H9 (cell line): Measurements from ENCODE around the gene FAM227A. TPM values are rescaled to one million over a fixed set of nuclear protein-coding genes. Genes with fewer than 3 reads are reported as not detected.

Experiments
- DNase-seq: peaks from one replicate; pipeline ENCODE4 v3.0.0-alpha.2; 2017
- H2AFZ ChIP-seq: one replicate; pipeline ENCODE4 v1.6.1; 2013; ENCODE audit warnings: mild to moderate bottlenecking, low read length, control low read depth, moderate library complexity
- H2AK5ac ChIP-seq: 2 replicates; pipeline ENCODE4 v1.6.1; 2013; ENCODE audit warnings: low read length, control low read depth, mixed read lengths; ENCODE audit not compliant: insufficient read length
- H2BK120ac ChIP-seq: one replicate; pipeline ENCODE4 v1.6.1; 2013; ENCODE audit warnings: low read depth, mild to moderate bottlenecking, low read length, control low read depth, inconsistent platforms; ENCODE audit not compliant: poor library complexity, severe bottlenecking
- H2BK12ac ChIP-seq: 2 replicates; pipeline ENCODE4 v1.6.1; 2013; ENCODE audit warnings: low read length, control low read depth, mixed read lengths, low read depth; ENCODE audit not compliant: insufficient read length
- H2BK15ac ChIP-seq: 2 replicates; pipeline ENCODE4 v1.6.1; 2013; ENCODE audit warnings: low read depth, low read length, control low read depth
- H2BK20ac ChIP-seq: one replicate; pipeline ENCODE4 v1.6.1; 2013; ENCODE audit warnings: low read depth, mild to moderate bottlenecking, low read length, control low read depth, inconsistent platforms; ENCODE audit not compliant: poor library complexity, severe bottlenecking
- H2BK5ac ChIP-seq: 2 replicates; pipeline ENCODE4 v1.6.1; 2013; ENCODE audit warnings: low read length, control low read depth, mixed read lengths; ENCODE audit not compliant: insufficient read length
- H3K14ac ChIP-seq: 2 replicates; pipeline ENCODE4 v1.6.1; 2013; ENCODE audit warnings: low read length, control low read depth; ENCODE audit not compliant: insufficient read depth
- H3K18ac ChIP-seq: 2 replicates; pipeline ENCODE4 v1.6.1; 2013; ENCODE audit warnings: low read depth, mild to moderate bottlenecking, mixed read lengths, low read length, control low read depth; ENCODE audit not compliant: insufficient read length
- H3K23ac ChIP-seq: 2 replicates; pipeline ENCODE4 v1.6.1; 2013; ENCODE audit warnings: low read length, control low read depth, mixed read lengths, low read depth; ENCODE audit not compliant: insufficient read length
- H3K23me2 ChIP-seq: 2 replicates; pipeline ENCODE4 v1.6.1; 2013; ENCODE audit warnings: low read depth, mild to moderate bottlenecking, mixed read lengths, low read length, control low read depth; ENCODE audit not compliant: insufficient read length, poor library complexity, severe bottlenecking
- H3K27ac ChIP-seq: 2 replicates; pipeline ENCODE4 v1.5.1; 2013; ENCODE audit warnings: low read length, control low read depth, mixed read lengths, low read depth; ENCODE audit not compliant: insufficient read length
- H3K27me3 ChIP-seq: 2 replicates; pipeline ENCODE4 v1.6.1; 2013; ENCODE audit warnings: low read length, control low read depth, inconsistent platforms; ENCODE audit not compliant: insufficient read depth
- H3K4ac ChIP-seq: 2 replicates; pipeline ENCODE4 v1.6.1; 2013; ENCODE audit warnings: low read depth, mild to moderate bottlenecking, control low read depth, inconsistent platforms, low read length, moderate library complexity
- H3K4me1 ChIP-seq: 2 replicates; pipeline ENCODE4 v1.6.1; 2013; ENCODE audit warnings: low read length, control low read depth, inconsistent platforms; ENCODE audit not compliant: insufficient read depth
- H3K4me2 ChIP-seq: 2 replicates; pipeline ENCODE4 v1.6.1; 2013; ENCODE audit warnings: low read length, control low read depth, mixed read lengths; ENCODE audit not compliant: insufficient read length, insufficient read depth
- H3K56ac ChIP-seq: 2 replicates; pipeline ENCODE4 v1.6.1; 2013; ENCODE audit warnings: low read depth, mild to moderate bottlenecking, mixed read lengths, low read length, control low read depth; ENCODE audit not compliant: insufficient read length
- H3K79me1 ChIP-seq: 2 replicates; pipeline ENCODE4 v1.6.1; 2013; ENCODE audit warnings: low read depth, mild to moderate bottlenecking, moderate library complexity, low read length, control low read depth, inconsistent platforms; ENCODE audit not compliant: insufficient read depth, poor library complexity, severe bottlenecking
- H3K79me2 ChIP-seq: 2 replicates; pipeline ENCODE4 v1.6.1; 2013; ENCODE audit warnings: low read length, control low read depth, inconsistent platforms; ENCODE audit not compliant: insufficient read depth
- H3K9ac ChIP-seq: 2 replicates; pipeline ENCODE4 v1.6.1; 2013; ENCODE audit warnings: low read length, control low read depth, mixed read lengths; ENCODE audit not compliant: insufficient read length; ENCODE audit errors: extremely low read depth
- H3K9me3 ChIP-seq: one replicate; pipeline ENCODE4 v1.6.1; 2013; ENCODE audit warnings: low read depth, low read length, inconsistent platforms; ENCODE audit not compliant: control insufficient read depth
- H3T11ph ChIP-seq: one replicate; pipeline ENCODE4 v1.6.1; 2013; ENCODE audit warnings: mild to moderate bottlenecking, low read length, control low read depth, inconsistent platforms
- H4K20me1 ChIP-seq: one replicate; pipeline ENCODE4 v1.6.1; 2013; ENCODE audit not compliant: control insufficient read depth, insufficient read length, insufficient read depth
- H4K5ac ChIP-seq: 2 replicates; pipeline ENCODE4 v1.6.1; 2013; ENCODE audit warnings: low read depth, mild to moderate bottlenecking, mixed read lengths, low read length, control low read depth; ENCODE audit not compliant: insufficient read length
- H4K8ac ChIP-seq: replicated peaks from 2 replicates; pipeline ENCODE4 v1.6.1; 2013; ENCODE audit warnings: low read length, control low read depth, mixed read lengths, low read depth; ENCODE audit not compliant: insufficient read length
- H4K91ac ChIP-seq: 2 replicates; pipeline ENCODE4 v1.6.1; 2013; ENCODE audit warnings: low read depth, mild to moderate bottlenecking, moderate library complexity, mixed read lengths, low read length, control low read depth; ENCODE audit not compliant: insufficient read length
- H3K27ac Mint-ChIP-seq, 3 experiments: 2 replicates in 2 of 3; 3 replicates in 1 of 3; pipeline ENCODE4 v1.8.0; 2020 to 2021; ENCODE audit warnings: mixed read lengths in 3 of 3, mild to moderate bottlenecking in 1 of 3, moderate library complexity in 1 of 3
- H3K27me3 Mint-ChIP-seq: 2 replicates; pipeline ENCODE4 v1.8.0; 2021; ENCODE audit warnings: low read depth, mild to moderate bottlenecking, moderate library complexity, mixed read lengths
- H3K36me3 Mint-ChIP-seq, 3 experiments: 2 replicates in 2 of 3; 3 replicates in 1 of 3; pipeline ENCODE4 v1.8.0; 2020 to 2021; ENCODE audit warnings: low read depth in 3 of 3, mixed read lengths in 3 of 3; ENCODE audit not compliant: insufficient read depth in 1 of 3
- H3K4me1 Mint-ChIP-seq, 2 experiments: 2 replicates each; pipeline ENCODE4 v1.8.0; 2020; ENCODE audit warnings: mixed read lengths in 2 of 2
- H3K4me3 Mint-ChIP-seq, 2 experiments: 2 replicates in 1 of 2; 3 replicates in 1 of 2; pipeline ENCODE4 v1.8.0; 2020 to 2021; ENCODE audit warnings: mild to moderate bottlenecking in 2 of 2, mixed read lengths in 2 of 2, moderate library complexity in 1 of 2
- H3K9me3 Mint-ChIP-seq, 2 experiments: 2 replicates in 1 of 2; 3 replicates in 1 of 2; pipeline ENCODE4 v1.8.0; 2020; ENCODE audit warnings: mild to moderate bottlenecking in 2 of 2, mixed read lengths in 2 of 2, moderate library complexity in 1 of 2
- CTCF ChIP-seq: fragments of 200-600 bp; sonication (generic); conservative IDR thresholded peaks from 3 replicates; pipeline ENCODE4 v1.8.0; 2021; ENCODE audit warnings: antibody characterized with exemption, mild to moderate bottlenecking
- WGBS: extraction: QIAGEN DNeasy Blood & Tissue Kit; methylation state at CpG from one replicate; pipeline ENCODE4 v1.1.7; 2013; ENCODE audit warnings: missing lambda C conversion rate, low lambda C conversion rate, mixed read lengths; ENCODE audit not compliant: insufficient read length; ENCODE audit errors: extremely low coverage; 5-methylcytosine and 5-hydroxymethylcytosine counted together
- total RNA-seq: library from RNA; stranded (reverse); gene quantifications from 2 replicates; pipeline ENCODE4 v1.2.1, GENCODE V29; 2021

FAM227A gene
- total RNA-seq, 1 experiment from 2014 or later, result 3.6 TPM

GRCh38 chr22:38564669-38565068 lies 91.5 kb downstream of the FAM227A start:
- no peaks in the 10 kb centered on the region for H4K20me1 ChIP-seq
- H3K18ac ChIP-seq, result no peak overlapping the region
- peaks cover 0 to 5% (median 0%) of the 10 kb centered on the region in 3 experiments; a peak in 1 of 7 replicates for H3K36me3 Mint-ChIP-seq
- no peak overlapping the region for H3K27ac ChIP-seq
- no peak overlapping the region for H2BK20ac ChIP-seq
- no peaks in the 10 kb centered on the region for H3K9me3 Mint-ChIP-seq
- H3K9ac ChIP-seq, result no peak overlapping the region
- H2BK12ac ChIP-seq, result no peak overlapping the region
- no peak overlapping the region for H3K4ac ChIP-seq
- H3T11ph ChIP-seq, result no peak overlapping the region
- H3K79me1 ChIP-seq, result no peaks in the 10 kb centered on the region
- no peak overlapping the region for H2BK15ac ChIP-seq
- H3K27me3 ChIP-seq, result no peaks in the 10 kb centered on the region
- H3K4me1 Mint-ChIP-seq, result peaks cover 16% of the 10 kb centered on the region in 2 experiments
- no peak overlapping the region for H4K5ac ChIP-seq
- H3K27me3 Mint-ChIP-seq, result no peaks in the 10 kb centered on the region
- no peak overlapping the region for H4K91ac ChIP-seq
- no CpG with 5 or more reads among the region's 2 CpGs for WGBS
- H2AK5ac ChIP-seq, result no peak overlapping the region
- no peak overlapping the region for H3K23ac ChIP-seq
- no peak overlapping the region for H3K4me2 ChIP-seq
- peaks cover 3% of the 10 kb centered on the region for H3K4me1 ChIP-seq
- H4K8ac ChIP-seq, result no peak overlapping the region
- H3K27ac Mint-ChIP-seq, result no peak overlapping the region; a peak in 1 of 7 replicates
- no peak overlapping the region for H2AFZ ChIP-seq
- H3K56ac ChIP-seq, result no peak overlapping the region
- H3K9me3 ChIP-seq, result no peaks in the 10 kb centered on the region
- no peak for DNase-seq
- peaks cover 5% of the 10 kb centered on the region for H3K23me2 ChIP-seq
- no peak overlapping the region for H3K4me3 Mint-ChIP-seq
- no peak overlapping the region for H2BK5ac ChIP-seq
- TF ChIP-seq CTCF, result no peak
- no peaks in the 10 kb centered on the region for H3K79me2 ChIP-seq
- no peak overlapping the region for H2BK120ac ChIP-seq
- no peak overlapping the region for H3K14ac ChIP-seq
